SK-N-MC (cell line): ENCODE measurements around the gene CEP131.

Experiments used
- EZH2 ChIP-seq: fragments of 200-600 bp; sonication (generic); IDR thresholded peaks from one replicate; pipeline ENCODE4 v1.6.1; 2017; ENCODE audit warnings: antibody characterized with exemption
- POLR2AphosphoS5 ChIP-seq: IDR thresholded peaks from 2 replicates; pipeline ENCODE4 v1.6.1; 2012; ENCODE audit warnings: mild to moderate bottlenecking, low read depth, low read length, borderline replicate concordance

DNA sequence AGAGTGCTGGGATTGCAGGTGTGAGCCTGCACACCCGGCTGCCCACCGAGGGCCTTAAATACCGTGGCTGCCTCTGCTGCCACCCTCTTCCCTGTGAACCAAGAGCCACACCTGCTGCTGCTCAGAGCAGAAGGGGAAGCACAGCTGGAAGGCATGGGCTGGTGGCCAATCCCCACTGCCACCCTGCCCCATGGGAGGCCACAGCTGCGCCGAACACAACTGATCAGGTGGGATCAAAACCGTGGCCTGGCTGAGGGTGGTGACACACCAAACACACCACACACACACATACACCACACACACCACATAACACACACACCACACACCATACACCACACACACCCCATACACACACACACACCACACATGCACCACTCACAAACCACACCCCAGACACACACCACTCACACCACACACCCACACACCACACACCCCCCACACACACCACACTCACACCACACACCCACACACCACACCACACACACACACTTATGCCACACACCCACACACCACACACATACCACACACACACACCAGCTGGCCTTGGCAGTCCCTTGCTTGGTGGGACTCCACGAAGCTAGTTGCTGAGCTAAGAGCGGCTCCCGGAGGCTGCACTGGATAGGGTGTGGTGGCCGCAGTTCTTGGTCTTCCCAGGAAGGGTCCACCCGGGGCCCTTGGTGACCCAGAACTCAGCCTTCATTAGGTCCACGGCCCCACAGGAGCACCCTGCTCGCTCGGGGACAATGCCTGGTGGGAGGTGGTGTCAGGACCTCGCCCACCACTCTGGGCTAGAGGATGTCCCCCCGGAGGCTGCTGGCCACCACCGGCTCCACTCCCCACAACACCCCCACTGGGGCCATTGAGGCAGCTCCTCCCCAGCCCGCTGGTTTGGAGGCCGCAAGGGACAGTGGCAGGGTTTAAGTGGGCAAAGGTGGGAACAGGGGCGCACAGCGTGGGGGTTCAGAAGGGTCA lies 14.9 kb downstream of the CEP131 start:
- TF ChIP-seq POLR2AphosphoS5: no peak
- no peak for TF ChIP-seq EZH2
